ENCODE measurements around the gene RNF169. TPM values are rescaled to one million over a fixed set of nuclear protein-coding genes. Genes with fewer than 3 reads are reported as not detected.

The RNF169 gene
- total RNA-seq, 1 experiment from 2014 or later: 14.7 TPM

GRCh38 chr11:74720596-74721478, 27.8 kb upstream of the RNF169 start:
- in situ Hi-C loops (cut with HindIII; ENCODE audit: low pct_unique_long_range_greater_than_20kb, low sequenced_read_pairs): loop anchor here (10.0 kb wide), 1 partner anchor 246 kb away; no protein-coding TSS in a partner anchor
- no peak for DNase-seq (ENCODE audit: low read depth, low spot score)

GRCh38 chr11:74721479-74721835, 27.2 kb upstream of the RNF169 start:
- DNase-seq (ENCODE audit: low read depth, low spot score): no peak
- in situ Hi-C loops (cut with HindIII; ENCODE audit: low pct_unique_long_range_greater_than_20kb, low sequenced_read_pairs): loop anchor here (10.0 kb wide), 1 partner anchor 247 kb away; no protein-coding TSS in a partner anchor

- in situ Hi-C loops (cut with HindIII; ENCODE audit: low pct_unique_long_range_greater_than_20kb, low sequenced_read_pairs): loop anchor here (10.0 kb wide), 1 partner anchor 249 kb away; no protein-coding TSS in a partner anchor
Observed at GRCh38 chr11:74723511-74723910, 25.1 kb upstream of the RNF169 start.

GRCh38 chr11:74725701-74726100, 22.9 kb upstream of the RNF169 start:
- DNase-seq (ENCODE audit: low read depth, low spot score): no peak

More at GRCh38 chr11:74723511-74723910, 25.1 kb upstream of the RNF169 start:
- no peak for DNase-seq (ENCODE audit: low read depth, low spot score)

DNA sequence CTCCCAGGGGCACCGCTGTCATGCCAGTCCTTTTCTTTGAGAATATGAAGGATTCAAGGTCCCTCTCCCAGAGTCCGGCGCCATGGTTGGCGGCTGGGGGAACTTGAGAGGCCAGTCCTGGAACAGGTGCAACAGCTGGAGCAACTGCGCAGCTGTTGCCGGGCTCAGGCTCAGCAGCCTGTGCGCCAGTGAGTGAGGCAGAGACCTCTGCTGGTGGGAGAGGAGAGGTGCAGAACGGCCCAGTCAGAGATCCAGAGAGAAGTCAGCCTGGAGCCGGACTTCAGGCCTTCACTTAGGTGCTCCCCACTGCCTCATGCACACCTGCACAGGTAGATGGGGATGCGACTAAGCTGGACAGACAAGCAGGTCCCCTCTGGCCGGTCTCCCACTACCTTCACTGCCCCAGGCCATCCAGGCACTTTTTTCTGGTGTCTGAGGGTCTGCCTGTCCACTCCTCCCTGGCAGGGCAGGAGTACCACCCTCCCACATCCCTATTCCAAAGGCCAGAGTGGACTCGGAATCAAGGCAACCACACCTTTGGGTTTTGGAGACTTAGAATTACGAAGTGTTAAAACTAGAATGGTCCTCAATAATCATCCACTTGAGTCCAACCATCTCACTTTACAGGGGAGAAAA, 22.0 kb upstream of the RNF169 start:
- in situ Hi-C loops (cut with HindIII; ENCODE audit: low pct_unique_long_range_greater_than_20kb, low sequenced_read_pairs): loop anchor here (10.0 to 25.0 kb wide), 2 partner anchors 114 to 252 kb away; no protein-coding TSS in a partner anchor
- DNase-seq (ENCODE audit: low read depth, low spot score): peak; percentile 81

More at GRCh38 chr11:74725701-74726100, 22.9 kb upstream of the RNF169 start:
- in situ Hi-C loops (cut with HindIII; ENCODE audit: low pct_unique_long_range_greater_than_20kb, low sequenced_read_pairs): loop anchor here (10.0 to 25.0 kb wide), 2 partner anchors 113 to 251 kb away; no protein-coding TSS in a partner anchor

DNA sequence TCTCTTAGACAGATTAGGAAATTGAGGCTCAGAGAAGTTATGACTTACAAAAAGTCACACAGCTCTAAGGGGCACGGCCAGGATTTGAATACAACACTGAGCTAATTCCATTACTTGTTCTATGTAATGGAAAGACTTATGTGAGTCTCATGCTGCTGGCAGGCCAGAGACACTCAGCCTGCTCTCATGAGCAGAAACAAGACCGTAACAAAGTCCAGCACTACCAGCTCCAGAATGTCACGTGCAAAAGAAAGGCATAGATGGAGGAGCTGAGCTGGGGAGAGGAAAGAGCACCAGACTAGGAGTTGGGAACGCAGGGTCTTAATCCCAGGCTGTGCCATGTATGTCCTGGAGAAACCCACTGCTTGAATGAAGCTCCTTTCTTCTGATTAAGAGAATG, 19.3 kb upstream of the RNF169 start:
- in situ Hi-C loops (cut with HindIII; ENCODE audit: low pct_unique_long_range_greater_than_20kb, low sequenced_read_pairs): loop anchor here (10.0 to 25.0 kb wide), 2 partner anchors 117 to 255 kb away; no protein-coding TSS in a partner anchor
- no peak for DNase-seq (ENCODE audit: low read depth, low spot score)

DNA sequence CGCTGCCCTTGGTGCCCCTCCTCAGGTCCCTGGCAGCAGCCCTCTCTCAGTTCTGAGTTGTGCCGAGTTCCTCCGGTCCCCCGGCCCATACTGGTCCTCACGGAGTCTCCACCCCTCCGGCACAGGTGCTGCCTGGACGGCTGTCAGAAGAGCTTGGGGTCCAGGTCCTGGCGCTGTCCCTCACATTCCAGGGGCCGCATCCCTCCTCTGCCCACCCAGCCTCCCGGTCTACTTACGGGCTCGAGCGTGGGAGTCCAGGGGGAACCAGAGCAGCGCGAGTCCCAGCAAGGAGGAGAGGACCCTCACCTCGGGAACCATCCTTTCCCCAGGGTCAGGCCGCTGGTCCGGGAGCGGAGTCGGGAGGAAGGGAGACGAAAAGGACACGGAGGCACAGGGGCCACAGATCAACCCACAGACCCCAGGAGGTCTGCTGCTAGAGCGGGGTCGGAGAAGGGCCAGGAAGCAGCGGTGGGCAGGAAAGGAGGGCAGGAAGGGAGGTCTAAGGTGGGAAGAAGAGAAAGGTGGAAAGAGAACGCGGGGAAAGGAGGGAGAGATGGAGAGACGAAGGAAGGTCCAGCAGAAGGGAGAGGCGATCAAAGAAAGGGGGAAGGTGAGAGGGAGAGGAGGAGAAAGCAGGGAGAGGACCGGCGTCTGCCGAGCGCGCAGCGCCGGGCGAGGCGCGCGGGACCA, 17.9 kb upstream of the RNF169 start:
- in situ Hi-C loops (cut with HindIII; ENCODE audit: low pct_unique_long_range_greater_than_20kb, low sequenced_read_pairs): loop anchor here (25.0 kb wide), 1 partner anchor 118 kb away; no protein-coding TSS in a partner anchor
- DNase-seq (ENCODE audit: low read depth, low spot score): no peak

DNA sequence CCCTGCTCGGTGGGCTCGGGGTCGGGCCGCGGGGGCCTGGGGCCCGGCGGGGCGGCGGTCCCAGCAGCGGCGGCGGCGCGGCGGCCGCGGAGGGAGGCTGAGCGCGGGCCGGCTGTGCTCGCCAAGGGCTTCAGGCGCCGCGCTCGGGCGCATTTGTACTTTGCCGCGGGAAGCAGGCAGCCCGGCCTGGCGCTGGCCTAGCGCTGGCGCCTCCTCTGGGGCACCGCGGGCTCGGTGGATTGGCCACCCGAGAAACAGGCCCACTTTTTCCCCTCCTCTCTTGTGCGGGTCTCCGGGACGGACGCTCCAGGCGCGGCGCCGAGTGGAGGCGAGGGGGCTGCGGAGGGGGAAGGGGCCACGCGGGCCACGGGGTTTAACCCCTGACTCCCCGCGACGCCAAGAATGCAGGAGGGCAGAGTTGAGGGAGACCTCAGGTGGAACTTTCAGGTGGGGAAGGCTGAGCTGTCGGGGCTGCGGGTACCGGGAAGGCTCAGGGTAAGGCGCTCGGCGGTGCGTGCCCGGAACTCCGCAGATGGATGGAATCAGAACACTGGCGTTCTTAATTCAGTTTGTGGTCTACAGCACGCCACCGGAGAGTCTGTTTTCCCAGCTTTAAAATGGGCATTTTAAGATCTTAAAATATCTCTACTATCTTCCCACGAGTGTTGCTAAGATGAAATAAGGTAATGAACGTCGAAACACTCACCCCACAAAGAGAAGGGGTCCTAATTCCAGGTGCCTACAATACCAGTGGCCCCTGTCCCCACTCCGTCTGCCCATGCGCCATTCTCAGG, 17.2 kb upstream of the RNF169 start, which contains the start of gene CHRDL2:
TSS of gene CHRDL2 (minus strand) at position 126 of the 794 bp plus-strand sequence. CDS start 538 bp downstream, outside the sequence.
- no peak for DNase-seq (ENCODE audit: low read depth, low spot score)
- in situ Hi-C loops (cut with HindIII; ENCODE audit: low pct_unique_long_range_greater_than_20kb, low sequenced_read_pairs): loop anchor here (25.0 kb wide), 1 partner anchor 119 kb away; no protein-coding TSS in a partner anchor

DNA sequence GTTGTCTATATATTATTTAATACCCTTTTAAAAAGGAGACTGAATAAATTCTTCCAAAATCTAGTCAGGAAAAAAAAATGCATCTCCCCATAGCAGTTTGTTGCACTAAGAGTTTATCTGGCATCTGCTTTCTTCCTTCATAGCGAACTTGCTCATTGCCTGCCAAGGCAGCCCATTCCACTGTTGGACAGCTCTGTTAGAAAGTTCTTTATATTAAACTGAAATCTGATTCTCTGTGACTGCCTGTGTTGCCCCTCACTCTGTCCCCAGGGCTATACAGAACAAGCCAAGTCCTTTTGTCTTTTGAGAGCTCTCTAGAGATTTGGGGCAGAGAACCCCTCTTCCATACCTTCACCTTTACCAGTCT, 14.1 kb upstream of the RNF169 start:
- no peak for DNase-seq (ENCODE audit: low read depth, low spot score)
- in situ Hi-C loops (cut with HindIII; ENCODE audit: low pct_unique_long_range_greater_than_20kb, low sequenced_read_pairs): loop anchor here (25.0 kb wide), 1 partner anchor 122 kb away; no protein-coding TSS in a partner anchor

- in situ Hi-C loops (cut with HindIII; ENCODE audit: low pct_unique_long_range_greater_than_20kb, low sequenced_read_pairs): loop anchor here (25.0 kb wide), 1 partner anchor 123 kb away; no protein-coding TSS in a partner anchor
- DNase-seq (ENCODE audit: low read depth, low spot score): no peak
Observed at GRCh38 chr11:74735365-74735928, 13.2 kb upstream of the RNF169 start.

DNA sequence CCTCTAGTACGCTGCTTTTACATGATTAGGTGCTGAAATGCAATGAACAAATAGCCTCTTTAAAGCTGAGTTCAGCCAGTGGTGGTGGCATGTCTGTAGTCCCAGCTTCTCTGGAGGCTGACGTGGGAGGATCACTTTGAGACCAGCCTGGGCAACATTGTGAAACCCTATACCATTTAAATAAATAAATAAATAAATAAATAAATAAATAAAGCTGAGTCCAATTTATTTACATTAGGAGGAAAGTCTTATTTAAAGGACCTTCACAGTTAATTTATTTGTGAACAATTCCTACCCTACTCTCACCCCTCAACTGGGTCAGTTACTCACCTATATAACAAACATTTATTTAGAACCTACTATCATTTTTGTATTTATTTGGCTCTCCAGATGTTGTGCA, 12.6 kb upstream of the RNF169 start:
- in situ Hi-C loops (cut with HindIII; ENCODE audit: low pct_unique_long_range_greater_than_20kb, low sequenced_read_pairs): loop anchor here (25.0 kb wide), 1 partner anchor 124 kb away; no protein-coding TSS in a partner anchor
- no peak for DNase-seq (ENCODE audit: low read depth, low spot score)

- in situ Hi-C loops (cut with HindIII; ENCODE audit: low pct_unique_long_range_greater_than_20kb, low sequenced_read_pairs): loop anchor here (25.0 kb wide), 1 partner anchor 127 kb away; no protein-coding TSS in a partner anchor
- peak; percentile 90 for DNase-seq (ENCODE audit: low read depth, low spot score)
Observed at GRCh38 chr11:74739546-74740270, 8.9 kb upstream of the RNF169 start.

DNA sequence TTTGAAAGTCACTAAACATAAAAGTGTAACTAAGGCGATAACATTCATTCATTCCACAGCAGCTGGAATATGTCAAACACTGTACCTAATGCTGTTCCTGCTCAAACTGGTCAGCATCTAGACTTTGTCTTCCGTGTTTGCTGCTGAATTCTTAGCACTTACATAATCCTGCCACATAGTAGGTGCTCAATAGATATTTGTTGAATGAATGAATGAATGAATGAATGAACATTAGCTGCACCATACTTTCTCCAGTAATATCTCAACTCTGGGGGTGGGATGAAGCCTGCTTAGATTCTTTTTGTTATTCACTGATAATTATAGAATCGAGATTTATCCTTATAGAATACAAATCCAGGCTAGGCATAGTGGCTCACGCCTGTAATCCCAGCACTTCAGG, 6.6 kb upstream of the RNF169 start:
- in situ Hi-C loops (cut with HindIII; ENCODE audit: low pct_unique_long_range_greater_than_20kb, low sequenced_read_pairs): loop anchor here (25.0 kb wide), 1 partner anchor 130 kb away; no protein-coding TSS in a partner anchor

GRCh38 chr11:74743640-74744039, 5.0 kb upstream of the RNF169 start:
- in situ Hi-C loops (cut with HindIII; ENCODE audit: low pct_unique_long_range_greater_than_20kb, low sequenced_read_pairs): loop anchor here (25.0 kb wide), 1 partner anchor 131 kb away; no protein-coding TSS in a partner anchor
- DNase-seq (ENCODE audit: low read depth, low spot score): no peak

More for the DNA sequence above, 6.6 kb upstream of the RNF169 start:
- DNase-seq (ENCODE audit: low read depth, low spot score): no peak

- in situ Hi-C loops (cut with HindIII; ENCODE audit: low pct_unique_long_range_greater_than_20kb, low sequenced_read_pairs): loop anchor here (25.0 kb wide), 1 partner anchor 132 kb away; no protein-coding TSS in a partner anchor
- no peak for DNase-seq (ENCODE audit: low read depth, low spot score)
Observed at GRCh38 chr11:74744277-74744676, 4.4 kb upstream of the RNF169 start.
